ENCODE data around the gene CELSR2.
"Not testable (repeated sequence)": the region's sequence is repeated elsewhere in the genome, so short reads cannot be mapped to it uniquely, and the experiment has no call there.

The CELSR2 gene

GRCh38 chr1:109301874-109302273, 52.5 kb downstream of the CELSR2 start:
- no peak for DNase-seq (ENCODE audit: low read depth)

GRCh38 chr1:109304226-109304920, 55.0 kb downstream of the CELSR2 start:
- DNase-seq (ENCODE audit: low read depth), result no peak

DNA sequence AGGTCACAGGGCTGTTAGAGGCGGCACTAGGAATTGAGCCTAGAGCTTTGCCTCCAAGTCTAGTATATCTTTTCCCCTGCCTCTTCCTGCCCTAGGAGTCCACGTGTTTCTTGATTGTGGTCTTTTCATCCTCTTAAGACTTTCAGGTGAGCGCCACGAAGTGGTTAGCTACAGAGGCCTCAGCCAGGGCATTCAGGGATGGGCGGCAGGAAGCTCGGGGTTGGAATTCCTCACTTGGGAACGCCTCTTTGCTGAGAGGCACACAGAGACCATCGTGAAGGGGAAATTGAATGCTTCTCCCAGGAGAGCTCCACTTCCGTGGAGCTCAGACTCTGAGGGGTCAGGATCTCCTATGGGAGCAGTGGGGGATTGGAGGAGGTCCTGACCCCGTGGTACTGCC, 56.7 kb downstream of the CELSR2 start:
- DNase-seq (ENCODE audit: low read depth), result not testable (repeated sequence)

DNA sequence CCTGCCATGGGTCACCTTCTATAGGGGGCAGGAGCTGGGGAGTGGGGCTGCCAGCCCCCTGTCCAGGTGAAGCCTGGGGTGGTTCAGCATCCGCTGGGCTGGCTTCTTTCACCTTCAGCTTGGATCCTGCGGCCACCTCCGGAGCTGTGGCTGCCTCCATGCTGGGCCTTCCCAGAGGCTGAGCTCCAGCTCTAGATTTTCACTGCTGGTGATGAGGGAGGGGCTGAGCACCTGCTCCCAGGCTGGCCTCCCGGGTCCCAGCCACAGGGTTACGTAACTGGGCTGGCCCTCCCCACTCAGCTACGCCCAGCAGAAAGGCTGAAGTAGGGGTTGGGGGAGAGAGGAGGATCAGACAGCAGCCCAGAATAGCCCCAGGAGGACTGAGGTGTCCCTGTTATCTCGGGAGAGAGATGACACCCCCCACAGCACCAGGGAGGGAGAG, 57.5 kb downstream of the CELSR2 start, which contains the start of gene MYBPHL:
MYBPHL (minus strand) TSS at position 180 of the 442 bp plus-strand sequence; CDS start at position 160, 20 bp downstream.
- no peak for DNase-seq (ENCODE audit: low read depth)

GRCh38 chr1:109307274-109308021, 58.1 kb downstream of the CELSR2 start:
- DNase-seq (ENCODE audit: low read depth), result no peak

DNA sequence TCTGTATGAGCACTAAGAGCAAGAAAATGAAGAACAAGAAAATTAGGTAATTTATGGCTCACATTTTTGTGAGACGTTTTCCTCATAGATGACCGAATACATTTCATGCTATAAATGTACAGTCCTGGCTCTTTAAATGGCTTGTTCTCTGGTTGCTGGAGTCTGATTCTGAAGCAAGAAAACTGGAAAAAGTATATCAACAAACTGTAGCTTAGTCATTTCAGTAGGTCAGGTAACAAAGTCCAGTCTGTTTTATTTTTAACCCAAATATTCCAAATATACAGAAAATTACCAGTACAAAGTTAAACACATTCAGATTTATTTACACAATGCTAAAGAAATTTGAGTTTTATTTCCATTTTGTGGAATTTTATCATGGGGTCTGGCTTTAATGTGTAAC, 60.0 kb downstream of the CELSR2 start:
- no peak for DNase-seq (ENCODE audit: low read depth)

GRCh38 chr1:109312246-109312645, 62.9 kb downstream of the CELSR2 start:
- DNase-seq (ENCODE audit: low read depth), result no peak

DNA sequence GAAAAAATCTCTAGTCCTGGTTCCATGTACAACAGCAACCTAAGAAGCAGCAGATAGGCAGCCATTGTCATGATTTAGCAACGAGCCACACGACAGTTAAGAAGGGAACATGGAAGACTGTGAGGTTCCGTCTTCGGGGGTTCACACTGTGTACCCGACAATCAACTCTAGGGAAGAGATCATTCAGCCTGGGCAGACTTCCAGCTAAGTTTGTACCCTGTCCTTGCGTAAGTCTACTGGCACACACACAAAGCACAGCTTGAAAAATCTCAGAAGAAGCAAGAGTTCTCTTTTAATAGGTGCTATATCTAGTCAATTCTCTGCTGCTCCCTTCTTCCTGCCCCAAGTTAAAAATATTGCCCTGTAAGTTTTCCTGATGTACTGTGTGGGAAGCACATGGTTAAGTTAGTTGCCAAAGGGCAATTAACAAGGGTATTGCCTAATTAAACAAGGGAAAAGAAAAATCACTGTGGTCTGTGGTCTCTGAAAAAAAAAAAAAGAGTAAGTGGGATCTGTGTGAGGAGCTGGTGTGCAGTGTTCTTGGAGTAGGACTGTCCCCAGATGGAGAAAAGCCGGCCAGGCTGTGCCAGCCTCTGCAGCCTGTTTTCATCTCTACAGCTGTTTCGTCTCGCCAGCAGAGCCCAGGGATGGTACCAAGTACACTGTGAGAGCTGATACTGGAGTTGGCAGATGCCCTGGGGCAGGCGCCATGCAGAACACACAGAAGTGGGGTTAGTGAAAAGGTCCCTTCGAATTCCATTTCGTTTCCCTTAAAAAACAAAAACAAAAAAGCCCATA, 63.8 kb downstream of the CELSR2 start:
- DNase-seq (ENCODE audit: low read depth), result no peak

DNA sequence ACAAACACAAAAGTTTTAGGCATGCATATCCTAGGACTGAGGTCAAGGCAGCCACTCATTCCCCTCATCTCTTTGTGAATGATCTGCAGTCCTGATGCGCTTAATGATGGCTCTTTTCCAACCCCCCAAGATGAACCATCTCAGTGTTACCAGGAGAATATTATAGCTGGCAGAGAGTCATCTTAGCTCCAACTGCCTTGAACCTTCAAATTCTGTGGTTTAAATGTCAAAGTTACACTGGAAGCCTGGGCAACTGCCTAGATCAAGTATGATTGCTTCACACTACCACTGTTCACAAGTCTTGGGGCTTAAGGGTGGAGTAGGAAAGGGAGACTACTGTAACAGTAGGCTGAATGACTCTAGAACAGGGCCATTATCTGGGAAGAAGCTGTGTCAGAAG, 65.5 kb downstream of the CELSR2 start:
- DNase-seq (ENCODE audit: low read depth), result no peak

DNA sequence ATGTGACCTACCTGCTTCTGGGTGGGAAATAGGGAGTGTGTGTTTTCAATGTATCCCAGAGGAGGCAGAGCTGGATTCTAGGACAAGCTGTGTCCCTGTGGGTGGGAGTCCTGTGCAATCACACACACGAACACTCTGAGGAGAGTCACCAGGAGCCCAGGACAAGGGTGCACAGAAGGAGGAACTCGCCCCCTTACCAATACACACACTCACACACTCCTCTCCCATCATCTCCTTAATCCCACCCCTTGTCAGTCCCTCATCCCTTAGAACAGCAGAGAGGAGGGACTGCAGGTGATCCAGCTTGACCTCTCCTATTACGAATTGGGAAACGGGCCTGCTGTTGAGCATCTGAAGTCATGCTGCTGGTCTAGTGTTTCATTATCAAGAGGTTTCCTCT, 65.9 kb downstream of the CELSR2 start:
- DNase-seq (ENCODE audit: low read depth), result no peak

GRCh38 chr1:109316506-109316905, 67.2 kb downstream of the CELSR2 start:
- no peak for DNase-seq (ENCODE audit: low read depth)

DNA sequence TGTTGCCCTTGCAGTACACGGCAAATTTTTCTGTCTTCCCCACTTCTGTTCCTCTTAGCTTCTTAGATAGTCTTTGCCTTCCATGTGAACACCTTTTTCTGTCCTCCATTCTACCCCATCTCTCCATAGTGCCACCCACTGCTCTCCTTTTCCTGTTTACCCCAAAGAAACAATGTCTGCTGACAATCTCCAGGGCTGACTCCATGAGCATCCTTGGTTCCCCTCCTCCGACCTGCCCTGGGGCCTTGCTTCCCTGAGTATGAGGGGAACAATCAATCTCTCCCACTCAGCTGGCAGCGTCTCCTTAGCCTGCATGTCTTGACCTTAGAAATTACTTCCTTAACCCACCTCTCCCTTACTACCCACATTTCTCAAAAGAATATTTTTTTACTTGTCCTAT, 69.8 kb downstream of the CELSR2 start:
- no peak for DNase-seq (ENCODE audit: low read depth)

GRCh38 chr1:109322974-109323373, 73.6 kb downstream of the CELSR2 start:
- no peak for DNase-seq (ENCODE audit: low read depth)

Measured in stimulated activated CD8-positive, alpha-beta memory T cell treated with anti-CD3 and anti-CD28 coated beads, Interleukin-4, amount 100 ng/mL, for 24 hours (primary cell).